Duodenal mucosa (tissue), 2 donors: ENCODE data around the gene CLCN7.

Experiments used
- H3K27ac ChIP-seq: one replicate; pipeline ENCODE4 v1.7.0; 2013; ENCODE audit warnings: low read depth, low read length
- H3K27me3 ChIP-seq, 2 donors: one replicate each; pipeline ENCODE4 v1.7.0; 2013; ENCODE audit warnings: low read length in 2 of 2, control low read depth in 1 of 2; ENCODE audit not compliant: insufficient read depth in 2 of 2, control insufficient read depth in 1 of 2
- H3K36me3 ChIP-seq, 2 donors: one replicate each; pipeline ENCODE4 v1.7.0; 2013; ENCODE audit warnings: low read length in 2 of 2, control low read depth in 1 of 2; ENCODE audit not compliant: insufficient read depth in 2 of 2, control insufficient read depth in 1 of 2
- H3K4me1 ChIP-seq, 2 donors: one replicate each; pipeline ENCODE4 v1.7.0; 2013; ENCODE audit warnings: low read length in 2 of 2, control low read depth in 1 of 2; ENCODE audit not compliant: insufficient read depth in 2 of 2, control insufficient read depth in 1 of 2
- H3K4me3 ChIP-seq, 2 donors: one replicate each; pipeline ENCODE4 v1.7.0; 2013; ENCODE audit warnings: low read length in 2 of 2, low read depth in 1 of 2
- H3K9ac ChIP-seq, 2 donors: one replicate each; pipeline ENCODE4 v1.7.0; 2013; ENCODE audit warnings: low read length in 2 of 2, low read depth in 1 of 2
- H3K9me3 ChIP-seq, 2 donors: one replicate each; pipeline ENCODE4 v1.7.0; 2013; ENCODE audit warnings: low read length in 2 of 2, control low read depth in 1 of 2; ENCODE audit not compliant: control insufficient read depth in 1 of 2

The CLCN7 gene

DNA sequence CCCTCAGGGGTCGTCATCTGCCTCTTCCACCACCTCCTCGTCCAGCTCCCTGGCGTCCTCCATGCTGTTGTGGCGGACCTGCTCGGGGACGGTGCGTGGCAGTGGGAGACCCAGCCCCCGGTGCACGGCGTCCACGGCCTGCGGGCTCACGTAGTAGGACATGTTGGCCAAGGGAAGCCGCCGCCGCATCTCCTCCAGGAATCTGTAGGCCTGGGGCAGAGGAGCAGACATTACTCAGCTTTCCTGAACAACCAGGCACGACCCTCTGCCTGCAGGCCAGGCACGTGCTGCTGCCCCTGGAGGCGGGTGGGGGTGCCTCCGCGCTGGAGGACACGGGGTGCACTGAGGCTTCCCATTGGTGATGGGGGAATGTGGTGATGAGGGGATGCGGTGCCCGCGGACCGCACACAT is 36.1 kb upstream of the CLCN7 start:
- H3K36me3 ChIP-seq = peaks cover 0 to 14% of the 10 kb centered on the region in 2 donors
- H3K4me1 ChIP-seq = no peaks in the 10 kb centered on the region
- no peaks in the 10 kb centered on the region for H3K27me3 ChIP-seq
- H3K9me3 ChIP-seq = peaks cover 3 to 4% of the 10 kb centered on the region in 2 donors
- H3K27ac ChIP-seq = no peak overlapping the region
- no peak overlapping the region for H3K4me3 ChIP-seq
- H3K9ac ChIP-seq = no peak overlapping the region

- peaks cover 3 to 4% of the 10 kb centered on the region in 2 donors for H3K9me3 ChIP-seq
- no peak overlapping the region for H3K4me3 ChIP-seq
- no peaks in the 10 kb centered on the region for H3K27me3 ChIP-seq
- peaks cover 0 to 14% of the 10 kb centered on the region in 2 donors for H3K36me3 ChIP-seq
- no peaks in the 10 kb centered on the region for H3K4me1 ChIP-seq
- H3K9ac ChIP-seq = no peak overlapping the region
- H3K27ac ChIP-seq = no peak overlapping the region
These were observed 35.4 kb upstream of the CLCN7 start for GRCh38 chr16:1510272-1510671.

DNA sequence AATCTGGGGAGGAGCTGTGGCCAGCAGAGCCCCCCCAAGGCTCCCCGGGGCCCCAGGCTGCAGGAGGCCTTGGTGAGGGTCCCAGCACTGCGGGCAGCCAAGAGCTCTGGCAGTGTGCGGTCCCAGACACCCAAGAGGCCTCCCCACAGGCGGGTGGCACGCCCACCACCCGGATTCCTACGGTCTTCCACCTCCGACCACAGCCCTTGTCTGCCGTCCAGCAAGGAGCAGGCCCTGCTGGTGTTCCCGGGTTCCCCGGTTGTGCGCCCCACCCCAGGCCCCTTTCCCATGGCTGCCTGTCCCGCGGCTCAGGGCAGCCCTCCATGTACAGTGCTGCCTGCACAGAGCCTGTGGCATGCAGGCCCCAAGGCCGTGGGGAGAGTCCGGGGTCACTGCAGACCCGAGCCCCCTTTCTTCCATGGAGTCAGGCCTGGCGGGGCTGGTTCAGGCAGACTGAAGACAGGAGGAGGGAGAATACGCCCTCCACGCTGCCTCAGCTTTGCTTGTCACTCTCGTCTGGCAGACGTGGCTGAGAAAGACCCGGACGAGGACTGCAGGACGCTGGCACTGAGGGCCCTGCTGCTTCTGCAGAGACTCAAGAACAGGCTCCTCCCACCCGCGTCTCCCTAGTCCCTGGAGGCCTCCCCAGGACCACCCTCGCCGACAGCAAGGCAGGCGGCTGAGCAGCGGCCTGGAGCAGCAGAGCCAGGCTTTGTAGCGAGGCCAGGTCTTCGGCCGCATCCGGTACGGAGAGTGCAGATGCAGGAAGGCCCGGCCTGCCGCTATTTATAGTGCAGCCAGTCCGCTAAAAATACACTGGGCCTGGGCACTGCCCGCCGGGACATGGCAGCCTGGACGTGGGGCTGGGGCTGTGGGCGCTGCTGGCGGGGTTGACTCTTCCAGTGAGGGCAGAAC is 34.7 kb upstream of the CLCN7 start:
- H3K27me3 ChIP-seq = no peaks in the 10 kb centered on the region
- no peak overlapping the region for H3K4me3 ChIP-seq
- no peaks in the 10 kb centered on the region for H3K4me1 ChIP-seq
- H3K9ac ChIP-seq = no peak overlapping the region
- peaks cover 0 to 14% of the 10 kb centered on the region in 2 donors for H3K36me3 ChIP-seq
- no peak overlapping the region for H3K27ac ChIP-seq
- H3K9me3 ChIP-seq = peaks cover 3% of the 10 kb centered on the region in 2 donors

DNA sequence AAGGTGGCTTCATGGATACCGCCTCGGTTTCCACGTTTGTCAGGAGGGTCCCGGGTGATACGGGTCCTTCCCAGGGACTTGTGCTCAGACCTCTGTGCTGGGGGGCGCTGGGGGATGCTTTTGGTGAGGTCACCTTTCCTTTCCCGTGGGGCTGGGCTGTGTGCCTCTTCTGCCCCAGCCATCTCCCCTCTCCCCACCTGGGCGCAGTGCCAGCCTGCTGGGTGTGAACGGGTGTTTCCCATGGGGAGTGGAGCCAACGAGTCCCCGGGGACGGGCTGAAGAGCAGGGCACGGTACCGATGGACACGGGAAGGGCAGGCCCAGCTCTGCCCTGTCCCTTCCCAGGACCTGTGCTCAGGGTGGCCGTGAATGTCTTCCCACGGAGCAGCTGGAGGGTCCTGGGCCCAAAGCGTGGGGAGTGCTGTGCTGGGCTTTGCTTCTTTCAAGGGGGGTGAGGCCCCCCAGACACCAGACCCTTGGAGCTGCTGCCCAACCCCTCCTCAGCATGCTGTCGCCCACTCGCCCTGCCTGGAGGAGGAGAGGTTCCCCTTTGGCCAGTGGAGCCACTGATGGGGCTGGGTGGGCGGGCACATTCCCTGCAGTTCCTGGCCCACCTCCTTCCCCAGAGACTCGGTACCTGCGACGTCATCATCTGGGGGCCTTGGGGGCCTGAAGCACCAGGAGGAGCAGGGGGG is 33.8 kb upstream of the CLCN7 start:
- Histone ChIP-seq H3K4me3 (no peak overlapping the region), H3K4me1 (no peaks in the 10 kb centered on the region), H3K36me3 (peaks cover 0 to 14% of the 10 kb centered on the region in 2 donors), H3K9ac (no peak overlapping the region), H3K27ac (no peak overlapping the region), H3K9me3 (no peaks in the 10 kb centered on the region), H3K27me3 (no peaks in the 10 kb centered on the region)

GRCh38 chr16:1506494-1507213 is 31.8 kb upstream of the CLCN7 start:
- no peaks in the 10 kb centered on the region for H3K27me3 ChIP-seq
- H3K4me1 ChIP-seq = no peaks in the 10 kb centered on the region
- H3K27ac ChIP-seq = no peak overlapping the region
- H3K36me3 ChIP-seq = peaks cover 11 to 32% of the 10 kb centered on the region in 2 donors
- no peak overlapping the region for H3K9ac ChIP-seq
- H3K4me3 ChIP-seq = no peak overlapping the region
- no peaks in the 10 kb centered on the region for H3K9me3 ChIP-seq

GRCh38 chr16:1505912-1506311 is 31.1 kb upstream of the CLCN7 start:
- no peak overlapping the region for H3K9ac ChIP-seq
- no peak overlapping the region for H3K4me3 ChIP-seq
- no peaks in the 10 kb centered on the region for H3K27me3 ChIP-seq
- H3K36me3 ChIP-seq = peaks cover 12 to 39% of the 10 kb centered on the region in 2 donors
- no peak overlapping the region for H3K27ac ChIP-seq
- no peaks in the 10 kb centered on the region for H3K9me3 ChIP-seq
- no peaks in the 10 kb centered on the region for H3K4me1 ChIP-seq

DNA sequence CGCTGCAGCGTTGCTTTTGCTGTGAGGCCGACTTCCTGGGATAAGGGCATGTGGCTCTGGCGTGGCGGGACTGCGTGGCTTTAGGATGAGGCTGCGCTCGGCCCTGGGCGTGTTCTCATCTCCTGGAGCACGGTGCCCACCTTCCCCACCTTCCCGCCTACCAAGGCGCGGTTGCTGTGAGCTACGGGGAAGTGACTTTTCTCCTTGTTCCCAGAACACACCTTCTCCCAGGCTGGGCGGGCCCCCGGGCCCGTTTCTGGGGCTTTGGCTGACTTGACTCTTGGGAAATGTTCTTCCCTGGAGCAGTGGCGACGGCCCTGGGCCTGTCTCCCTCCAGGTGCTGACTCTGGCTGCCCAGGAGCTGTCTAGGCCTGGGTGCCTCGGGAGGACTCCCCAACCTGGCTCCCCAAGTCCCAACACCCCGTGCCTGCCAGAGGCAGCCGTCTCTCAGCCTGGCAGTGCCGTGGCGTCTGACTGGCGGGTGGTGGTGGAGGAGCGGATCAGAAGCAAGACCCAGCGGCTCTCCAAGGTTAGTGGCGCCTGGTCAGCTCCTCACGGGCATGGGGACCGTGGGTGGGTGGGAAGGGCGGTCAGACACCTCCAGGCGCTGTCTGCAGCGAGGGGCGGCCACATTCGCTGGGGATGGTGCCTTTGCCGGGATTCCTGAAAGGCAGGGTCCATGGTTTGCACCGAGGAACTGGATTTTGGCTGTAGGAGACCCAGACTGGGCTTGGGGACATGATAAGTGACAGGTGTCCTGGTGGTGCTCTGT is 30.4 kb upstream of the CLCN7 start:
- Histone ChIP-seq H3K27me3 (no peaks in the 10 kb centered on the region), H3K4me1 (no peaks in the 10 kb centered on the region), H3K27ac (no peak overlapping the region), H3K9ac (no peak overlapping the region), H3K36me3 (peaks cover 12 to 38% of the 10 kb centered on the region in 2 donors), H3K9me3 (no peaks in the 10 kb centered on the region), H3K4me3 (no peak overlapping the region)

- peaks cover 12 to 50% of the 10 kb centered on the region in 2 donors for H3K36me3 ChIP-seq
- no peaks in the 10 kb centered on the region for H3K27me3 ChIP-seq
- no peaks in the 10 kb centered on the region for H3K4me1 ChIP-seq
- no peak overlapping the region for H3K27ac ChIP-seq
- H3K4me3 ChIP-seq = no peak overlapping the region
- H3K9me3 ChIP-seq = no peaks in the 10 kb centered on the region
- H3K9ac ChIP-seq = no peak overlapping the region
These were observed 28.5 kb upstream of the CLCN7 start for GRCh38 chr16:1503110-1503955.
